B cell (primary cell): Measurements from ENCODE around the gene ZBTB46. TPM values are rescaled to one million over a fixed set of nuclear protein-coding genes. Genes with fewer than 3 reads are reported as not detected.

Experiments
- ATAC-seq: fragments of 200-7000 bp; cut with Tn5 transposase; one replicate; pipeline ENCODE4 v1.10.0; 2021; ENCODE audit warnings: low read depth, mild to moderate bottlenecking, moderate number of reproducible peaks, moderate library complexity
- CTCF ChIA-PET: fragments of 350-600 bp; sonication (Branson Sonifier 250); formaldehyde crosslinking; loops from one replicate; lab custom pipeline; 2021; ENCODE audit warnings: antibody characterized with exemption, inconsistent platforms; lab: Charles Lee
- POLR2A ChIA-PET: fragments of 350-600 bp; sonication (Branson Sonifier 250); formaldehyde crosslinking; loops from one replicate; lab custom pipeline; 2021; ENCODE audit warnings: antibody characterized with exemption; lab: Charles Lee
- DNase-seq: peaks from one replicate; pipeline ENCODE4 v3.0.0; 2013
- H2AFZ ChIP-seq: 2 replicates; pipeline ENCODE4 v1.6.1; 2012; ENCODE audit warnings: mild to moderate bottlenecking, low read depth, low read length; ENCODE audit not compliant: insufficient read depth, poor library complexity, severe bottlenecking
- H3K27ac ChIP-seq, 2 donors: 1 replicate in 1 of 2; 2 replicates in 1 of 2; pipeline ENCODE4 v1.5.1; 2012 to 2013; ENCODE audit warnings: low read length in 2 of 2, mild to moderate bottlenecking in 2 of 2, moderate library complexity in 1 of 2
- H3K27me3 ChIP-seq, 4 experiments: fragments of 200-600 bp in 1 of 4; sonication (generic) in 1 of 4; replicated peaks in 1 of 4; 1 replicate in 2 of 4; 2 replicates in 2 of 4; pipeline versions ENCODE4 v1.6.1 to v1.7.0; 2013 to 2016; ENCODE audit warnings: low read length in 3 of 4, mild to moderate bottlenecking in 2 of 4, mixed read lengths in 1 of 4, moderate library complexity in 1 of 4; ENCODE audit not compliant: insufficient read depth in 4 of 4, control insufficient read depth in 3 of 4; ENCODE audit errors: control extremely low read depth in 1 of 4
- H3K36me3 ChIP-seq, 2 experiments: replicated peaks in 1 of 2; 1 replicate in 1 of 2; 2 replicates in 1 of 2; pipeline versions ENCODE4 v1.6.1 to v1.7.1; 2013; ENCODE audit warnings: low read length in 1 of 2; ENCODE audit not compliant: insufficient read depth in 2 of 2, control insufficient read depth in 1 of 2; ENCODE audit errors: control extremely low read depth in 1 of 2, extremely low read depth in 1 of 2
- H3K4me1 ChIP-seq, 2 donors: fragments of 200-600 bp in 1 of 2; sonication (generic) in 1 of 2; 1 replicate in 1 of 2; 2 replicates in 1 of 2; pipeline versions ENCODE4 v1.5.1 to v1.6.1; 2013 to 2017; ENCODE audit warnings: low read length in 2 of 2; ENCODE audit not compliant: control insufficient read depth in 2 of 2, insufficient read depth in 2 of 2
- H3K4me2 ChIP-seq: replicated peaks from 2 replicates; pipeline ENCODE3; 2012; ENCODE audit warnings: mild to moderate bottlenecking, low read depth, low read length; ENCODE audit not compliant: poor library complexity, severe bottlenecking
- H3K4me3 ChIP-seq, 5 experiments: fragments of 200-600 bp in 1 of 5; sonication (generic) in 1 of 5; 1 replicate in 3 of 5; 2 replicates in 2 of 5; pipeline versions ENCODE4 v1.5.1 to v1.7.0; 2011 to 2016; ENCODE audit warnings: low read length in 4 of 5, mild to moderate bottlenecking in 4 of 5, low read depth in 2 of 5, control low read depth in 1 of 5, moderate library complexity in 1 of 5; ENCODE audit not compliant: insufficient read depth in 1 of 5; ENCODE audit errors: control extremely low read depth in 1 of 5, extremely low read depth in 1 of 5
- H3K79me2 ChIP-seq: fragments of 200-600 bp; sonication (generic); one replicate; pipeline ENCODE4 v1.6.0; 2016; ENCODE audit warnings: low read length; ENCODE audit not compliant: control insufficient read depth, insufficient read depth
- H3K9ac ChIP-seq: fragments of 200-600 bp; sonication (generic); 2 replicates; pipeline ENCODE4 v1.6.1; 2017; ENCODE audit warnings: mild to moderate bottlenecking, low read length, moderate library complexity
- H3K9me3 ChIP-seq, 3 donors: one replicate each; pipeline versions ENCODE4 v1.6.1 to v1.7.1; 2013; ENCODE audit warnings: low read length in 2 of 3; ENCODE audit not compliant: control insufficient read depth in 2 of 3, insufficient read depth in 1 of 3; ENCODE audit errors: control extremely low read depth in 1 of 3
- H4K20me1 ChIP-seq: 2 replicates; pipeline ENCODE4 v1.6.0; 2012; ENCODE audit warnings: mild to moderate bottlenecking, low read length; ENCODE audit not compliant: insufficient read depth, control insufficient read depth, poor library complexity, severe bottlenecking
- H3K27ac Mint-ChIP-seq: one replicate; pipeline ENCODE4 v1.8.0; 2021; ENCODE audit warnings: mixed read lengths
- H3K27me3 Mint-ChIP-seq: one replicate; pipeline ENCODE4 v1.8.0; 2021; ENCODE audit warnings: mixed read lengths
- H3K4me1 Mint-ChIP-seq: one replicate; pipeline ENCODE4 v1.8.0; 2021; ENCODE audit warnings: mixed read lengths
- H3K4me3 Mint-ChIP-seq: one replicate; pipeline ENCODE4 v1.8.0; 2021; ENCODE audit warnings: mixed read lengths
- H3K9me3 Mint-ChIP-seq: one replicate; pipeline ENCODE4 v1.8.0; 2022; ENCODE audit warnings: mixed read lengths; ENCODE audit not compliant: insufficient read depth
- CTCF ChIP-seq: fragments of 200-600 bp; IDR thresholded peaks from one replicate; pipeline ENCODE4 v1.8.0; 2022; ENCODE audit warnings: antibody characterized with exemption, mild to moderate bottlenecking
- EZH2 ChIP-seq: IDR thresholded peaks from 2 replicates; pipeline ENCODE4 v1.6.1; 2012; ENCODE audit warnings: borderline replicate concordance, low read depth, mild to moderate bottlenecking, moderate library complexity, low read length; ENCODE audit not compliant: insufficient read depth, poor library complexity, severe bottlenecking
- WGBS: methylation state at CpG from one replicate; pipeline ENCODE4 v1.1.5; 2013; ENCODE audit warnings: missing lambda C conversion rate; ENCODE audit not compliant: insufficient coverage; 5-methylcytosine and 5-hydroxymethylcytosine counted together
- intact Hi-C: fragments of 100-400 bp; cut with micrococcal nuclease; formaldehyde crosslinking; loops from one replicate; pipeline ENCODE4 v1.10.0; 2022
- polyA plus RNA-seq: library from polyadenylated mRNA; depleted of rRNA; stranded (reverse); fragments of >200 nt; gene quantifications from 2 replicates; pipeline ENCODE4 v1.2.3, GENCODE V29; 2012
- total RNA-seq, 2 donors: library from RNA; stranded (reverse); fragments of 120-200 nt in 1 of 2; gene quantifications; 1 replicate in 1 of 2; 2 replicates in 1 of 2; pipeline versions ENCODE4 v1.2.3 to v1.2.4, GENCODE V29; 2013 to 2022

ZBTB46 gene
- total and polyA plus RNA-seq, 2 donors (not counting 1 experiment from before 2014, with no cell fraction given): 0.16 to 0.64 TPM

GRCh38 chr20:63700199-63701050 lies 130.6 kb downstream of the ZBTB46 start:
- CTCF ChIA-PET: no interaction called here
- Histone ChIP-seq H3K79me2 (peaks cover 80% of the 10 kb centered on the region), H3K9me3 (no peaks in the 10 kb centered on the region), H2AFZ (no peak overlapping the region), H3K4me2 (no peak overlapping the region), H3K27ac (no peak overlapping the region), H3K36me3 (peaks cover 0 to 16% of the 10 kb centered on the region in 2 experiments), H4K20me1 (peaks cover 99% of the 10 kb centered on the region), H3K27me3 (peaks cover 0 to 3% (median 0%) of the 10 kb centered on the region in 4 experiments), H3K4me3 (no peak overlapping the region), H3K9ac (no peak overlapping the region), H3K4me1 (peaks cover 18% of the 10 kb centered on the region in 2 donors)
- peaks cover 16% of the 10 kb centered on the region for H3K4me1 Mint-ChIP-seq
- no peaks in the 10 kb centered on the region for H3K27me3 Mint-ChIP-seq
- no peaks in the 10 kb centered on the region for H3K9me3 Mint-ChIP-seq
- POLR2A ChIA-PET: no interaction called here
- TF ChIP-seq CTCF (no peak), EZH2 (no peak)
- intact Hi-C loops: no loop called here
- peak; percentile 10 for DNase-seq
- 98% methylated on average over 36 of the region's 43 CpGs for WGBS
- H3K27ac Mint-ChIP-seq: no peak overlapping the region
- ATAC-seq: no peak
- H3K4me3 Mint-ChIP-seq: no peak overlapping the region
